WI38 (cell line): Measurements from ENCODE around the gene PCDHGA7.
"Not testable (repeated sequence)": the region's sequence is repeated elsewhere in the genome, so short reads cannot be mapped to it uniquely, and the experiment has no call there.

ENCODE experiments used
- H3K4me3 ChIP-seq: 2 replicates; pipeline ENCODE4 v1.5.1; 2011; ENCODE audit warnings: low read depth, mild to moderate bottlenecking, control low read depth, low read length
- TF ChIP-seq, protein P1 (sequence below): IDR thresholded peaks from 2 replicates; pipeline ENCODE4 v1.5.1; 2012; ENCODE audit warnings: low read depth, mild to moderate bottlenecking, control low read depth, low read length

Gene PCDHGA7

DNA sequence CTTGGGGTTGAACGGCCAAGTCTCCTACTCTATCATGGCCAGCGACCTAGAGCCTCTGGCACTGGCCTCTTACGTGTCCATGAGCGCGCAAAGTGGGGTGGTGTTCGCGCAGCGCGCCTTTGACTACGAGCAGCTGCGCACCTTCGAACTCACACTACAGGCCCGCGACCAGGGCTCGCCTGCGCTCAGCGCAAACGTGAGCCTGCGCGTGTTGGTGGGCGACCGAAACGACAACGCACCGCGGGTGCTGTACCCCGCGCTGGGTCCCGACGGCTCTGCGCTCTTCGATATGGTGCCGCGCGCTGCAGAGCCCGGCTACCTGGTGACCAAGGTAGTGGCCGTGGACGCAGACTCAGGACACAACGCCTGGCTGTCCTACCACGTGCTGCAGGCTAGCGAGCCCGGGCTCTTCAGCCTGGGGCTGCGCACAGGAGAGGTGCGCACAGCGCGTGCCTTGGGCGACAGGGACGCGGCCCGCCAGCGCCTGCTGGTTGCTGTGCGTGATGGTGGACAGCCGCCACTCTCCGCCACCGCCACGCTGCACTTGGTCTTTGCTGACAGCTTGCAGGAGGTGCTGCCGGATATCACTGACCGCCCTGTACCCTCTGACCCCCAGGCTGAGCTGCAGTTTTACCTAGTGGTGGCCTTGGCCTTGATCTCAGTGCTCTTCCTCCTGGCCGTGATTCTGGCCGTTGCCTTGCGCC lies 17.2 kb downstream of the PCDHGA7 start:
- TF ChIP-seq, protein P1, sequence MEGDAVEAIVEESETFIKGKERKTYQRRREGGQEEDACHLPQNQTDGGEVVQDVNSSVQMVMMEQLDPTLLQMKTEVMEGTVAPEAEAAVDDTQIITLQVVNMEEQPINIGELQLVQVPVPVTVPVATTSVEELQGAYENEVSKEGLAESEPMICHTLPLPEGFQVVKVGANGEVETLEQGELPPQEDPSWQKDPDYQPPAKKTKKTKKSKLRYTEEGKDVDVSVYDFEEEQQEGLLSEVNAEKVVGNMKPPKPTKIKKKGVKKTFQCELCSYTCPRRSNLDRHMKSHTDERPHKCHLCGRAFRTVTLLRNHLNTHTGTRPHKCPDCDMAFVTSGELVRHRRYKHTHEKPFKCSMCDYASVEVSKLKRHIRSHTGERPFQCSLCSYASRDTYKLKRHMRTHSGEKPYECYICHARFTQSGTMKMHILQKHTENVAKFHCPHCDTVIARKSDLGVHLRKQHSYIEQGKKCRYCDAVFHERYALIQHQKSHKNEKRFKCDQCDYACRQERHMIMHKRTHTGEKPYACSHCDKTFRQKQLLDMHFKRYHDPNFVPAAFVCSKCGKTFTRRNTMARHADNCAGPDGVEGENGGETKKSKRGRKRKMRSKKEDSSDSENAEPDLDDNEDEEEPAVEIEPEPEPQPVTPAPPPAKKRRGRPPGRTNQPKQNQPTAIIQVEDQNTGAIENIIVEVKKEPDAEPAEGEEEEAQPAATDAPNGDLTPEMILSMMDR: no peak

DNA sequence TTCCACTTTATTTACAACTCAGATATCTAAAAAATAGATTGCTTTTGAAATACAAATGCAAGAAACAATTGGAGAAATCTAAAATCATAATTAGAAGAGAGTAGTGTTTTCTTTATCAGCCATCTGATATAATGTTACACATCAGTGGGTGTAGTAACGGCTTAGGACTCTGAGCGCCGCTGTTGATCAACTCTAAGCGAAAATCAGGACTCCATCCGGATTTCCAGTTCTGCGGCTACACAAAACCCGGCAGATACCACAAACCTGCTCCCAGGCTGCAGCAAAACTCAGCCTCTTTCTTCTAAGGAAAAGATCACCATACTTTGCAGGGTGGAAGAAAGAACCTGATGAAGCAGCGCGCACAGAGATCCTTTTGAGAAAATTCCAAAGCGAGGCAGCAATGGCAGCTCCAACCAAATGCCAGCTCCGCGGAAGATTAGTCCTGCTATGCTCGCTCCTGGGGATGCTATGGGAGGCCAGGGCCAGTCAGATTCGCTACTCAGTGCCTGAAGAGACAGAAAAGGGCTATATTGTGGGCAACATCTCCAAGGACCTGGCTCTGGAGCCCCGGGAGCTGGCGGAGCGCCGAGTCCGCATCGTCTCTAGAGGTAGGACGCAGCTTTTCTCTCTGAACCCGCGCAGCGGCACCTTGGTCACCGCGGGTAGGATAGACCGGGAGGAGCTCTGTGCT lies 20.2 kb downstream of the PCDHGA7 start, which contains the start of gene PCDHGA9:
Gene PCDHGA9 (plus strand): TSS at position 226 of the 691 bp plus-strand sequence. CDS start 175 bp downstream, at position 401.
- no peak within 1 kb of the TSS for H3K4me3 ChIP-seq
- TF ChIP-seq, protein P1: no peak; the same call in 1 of the 2 replicates

More for the DNA sequence above, 17.2 kb downstream of the PCDHGA7 start:
- H3K4me3 ChIP-seq: no peak overlapping the region

DNA sequence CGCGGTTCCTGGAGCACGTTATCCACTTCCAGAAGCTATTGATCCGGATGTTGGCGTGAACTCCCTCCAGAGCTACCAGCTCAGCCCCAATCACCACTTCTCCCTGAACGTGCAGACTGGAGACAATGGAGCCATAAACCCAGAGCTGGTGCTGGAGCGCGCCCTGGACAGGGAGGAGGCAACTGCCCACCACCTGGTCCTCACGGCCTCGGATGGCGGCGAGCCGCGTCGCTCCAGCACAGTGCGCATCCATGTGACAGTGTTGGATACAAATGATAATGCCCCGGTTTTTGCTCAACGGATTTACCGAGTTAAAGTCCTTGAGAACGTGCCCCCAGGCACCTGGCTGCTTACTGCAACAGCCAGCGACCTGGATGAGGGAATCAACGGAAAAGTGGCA lies 20.8 kb downstream of the PCDHGA7 start:
- no peak overlapping the region for H3K4me3 ChIP-seq
- TF ChIP-seq, protein P1: no peak

DNA sequence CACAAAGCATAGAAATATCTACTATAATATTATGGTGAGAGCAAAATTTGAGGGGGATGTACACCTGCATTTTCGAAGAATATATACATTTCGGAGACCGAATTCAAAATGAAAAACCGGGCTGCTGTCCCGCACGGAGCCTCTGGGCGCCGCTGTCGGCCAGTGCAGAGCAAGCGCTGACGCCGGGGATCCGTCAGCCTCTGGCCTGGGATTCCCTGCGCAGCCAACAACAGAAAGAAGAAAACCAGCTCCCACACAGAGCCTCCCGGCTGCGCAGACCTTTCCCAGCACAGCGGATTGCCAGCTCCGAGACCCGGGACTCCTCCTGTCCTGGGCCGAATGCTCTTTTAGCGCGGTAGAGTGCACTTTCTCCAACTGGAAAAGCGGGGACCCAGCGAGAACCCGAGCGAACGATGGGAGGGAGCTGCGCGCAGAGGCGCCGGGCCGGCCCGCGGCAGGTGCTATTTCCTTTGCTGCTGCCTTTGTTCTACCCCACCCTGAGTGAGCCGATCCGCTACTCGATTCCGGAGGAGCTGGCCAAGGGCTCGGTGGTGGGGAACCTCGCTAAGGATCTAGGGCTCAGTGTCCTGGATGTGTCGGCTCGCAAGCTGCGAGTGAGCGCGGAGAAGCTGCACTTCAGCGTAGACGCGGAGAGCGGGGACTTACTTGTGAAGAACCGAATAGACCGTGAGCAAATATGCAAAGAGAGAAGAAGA lies 25.4 kb downstream of the PCDHGA7 start, which contains the start of gene PCDHGB6:
Gene PCDHGB6 (plus strand): TSS at position 232 of the 716 bp plus-strand sequence. CDS start 182 bp downstream, at position 414.
- H3K4me3 ChIP-seq: not testable (repeated sequence)
- TF ChIP-seq, protein P1: 0 out of 2 replicates have a peak, but pooled peaks have one; percentile 15

DNA sequence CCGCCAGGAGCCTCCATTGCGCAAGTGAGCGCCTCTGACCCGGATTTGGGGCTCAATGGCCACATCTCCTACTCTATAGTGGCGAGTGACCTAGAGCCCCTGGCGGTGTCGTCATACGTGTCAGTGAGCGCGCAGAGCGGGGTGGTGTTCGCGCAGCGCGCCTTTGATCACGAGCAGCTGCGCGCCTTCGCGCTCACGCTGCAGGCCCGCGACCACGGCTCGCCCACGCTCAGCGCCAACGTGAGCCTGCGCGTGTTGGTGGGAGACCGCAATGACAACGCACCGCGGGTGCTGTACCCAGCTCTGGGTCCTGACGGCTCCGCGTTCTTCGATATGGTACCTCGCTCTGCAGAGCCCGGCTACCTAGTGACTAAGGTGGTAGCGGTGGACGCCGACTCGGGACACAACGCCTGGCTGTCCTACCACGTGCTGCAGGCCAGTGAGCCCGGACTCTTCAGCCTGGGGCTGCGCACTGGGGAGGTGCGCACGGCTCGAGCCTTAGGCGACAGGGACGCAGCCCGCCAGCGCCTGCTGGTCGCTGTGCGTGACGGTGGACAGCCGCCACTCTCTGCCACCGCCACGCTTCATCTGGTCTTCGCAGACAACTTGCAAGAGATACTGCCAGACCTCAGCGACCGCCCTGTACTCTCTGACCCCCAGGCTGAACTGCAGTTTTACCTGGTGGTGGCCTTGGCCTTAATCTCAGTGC lies 27.2 kb downstream of the PCDHGA7 start:
- H3K4me3 ChIP-seq: no peak overlapping the region
- TF ChIP-seq, protein P1: no peak

DNA sequence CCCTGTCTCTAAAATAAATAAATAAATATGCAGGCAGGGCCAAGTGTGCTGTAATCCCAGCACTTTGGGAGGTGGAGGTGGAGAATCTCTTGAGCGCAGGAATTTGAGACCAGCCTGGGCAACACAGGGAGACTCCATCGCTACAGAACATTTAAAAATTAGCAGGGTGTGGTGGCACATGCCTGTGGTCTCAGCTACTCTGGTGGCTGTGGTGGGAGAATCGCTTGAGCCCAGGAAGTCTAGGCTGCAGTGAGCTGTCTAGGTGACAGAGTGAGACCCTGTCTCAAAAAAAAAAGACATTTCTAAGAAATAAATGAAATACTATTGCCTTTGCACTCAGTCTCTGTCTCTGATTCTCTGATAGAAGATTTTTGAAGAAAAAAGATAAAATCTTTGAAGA lies 29.0 kb downstream of the PCDHGA7 start:
- TF ChIP-seq, protein P1: no peak
- no peak overlapping the region for H3K4me3 ChIP-seq
